ENCODE measurements around the gene GOLGA7B. TPM values are rescaled to one million over a fixed set of nuclear protein-coding genes. Genes with fewer than 3 reads are reported as not detected.
A peak's percentile ranks its signal among the peaks of the same experiment; 100 is the strongest.

GOLGA7B gene
- total and polyA plus RNA-seq, 2 of the 4 experiments (the other 2 are of a cell fraction), result not detected

GRCh38 chr10:97849103-97849686 lies 448 bp upstream of the GOLGA7B start:
- Histone ChIP-seq H3K18ac (ENCODE audit: low read depth, low read length) (no peak overlapping the region), H3K36me3 (ENCODE audit: control insufficient read depth, insufficient read depth, low read length) (no peaks in the 10 kb centered on the region), H4K91ac (ENCODE audit: insufficient read depth, low read depth, low read length) (no peak overlapping the region), H3K9ac (ENCODE audit: low read depth, low read length) (no peak overlapping the region), H2BK120ac (ENCODE audit: low read depth, low read length) (no peak overlapping the region), H3K79me1 (ENCODE audit: low read depth in 1 of 2, low read length in 2 of 2) (no peaks in the 10 kb centered on the region), H3K9me1 (ENCODE audit: insufficient read depth, low read length) (no peaks in the 10 kb centered on the region), H3K56ac (ENCODE audit: extremely low read depth, insufficient read depth, low read length) (no peak overlapping the region), H4K20me1 (ENCODE audit: insufficient read depth, low read length) (no peaks in the 10 kb centered on the region; the same call in 1 of the 2 replicates), H2AK9ac (replicated peaks; ENCODE audit: low read depth, low read length, poor library complexity) (no peak overlapping the region), H3K23ac (ENCODE audit: low read depth, low read length) (no peak overlapping the region), H4K8ac (ENCODE audit: low read depth in 2 of 2, low read length in 2 of 2) (no peak overlapping the region), H2BK15ac (ENCODE audit: low read depth, low read length) (no peak overlapping the region), H3K4me2 (ENCODE audit: low read depth, low read length) (peak overlapping the region; percentile 78), H3K4ac (ENCODE audit: low read depth, low read length) (no peak overlapping the region), H3K4me1 (ENCODE audit: control insufficient read depth, insufficient read depth, low read length) (no peaks in the 10 kb centered on the region), H2AK5ac (ENCODE audit: low read depth, low read length) (no peak overlapping the region), H4K5ac (ENCODE audit: low read depth, low read length) (no peak overlapping the region), H2BK5ac (ENCODE audit: low read depth, low read length, poor library complexity, severe bottlenecking) (no peak overlapping the region), H2BK20ac (ENCODE audit: low read depth, low read length) (no peak overlapping the region), H3K14ac (replicated peaks; ENCODE audit: low read depth, low read length) (no peak overlapping the region), H3K27me3 (ENCODE audit: control insufficient read depth, insufficient read depth, low read length) (peaks cover 35% of the 10 kb centered on the region), H3K27ac (ENCODE audit: insufficient read depth, low read length) (no peak overlapping the region), H3K4me3 (ENCODE audit: insufficient read depth, low read depth, low read length) (no peak overlapping the region), H3K9me3 (ENCODE audit: control insufficient read depth, insufficient read depth, low read length) (no peaks in the 10 kb centered on the region), H2AFZ (replicated peaks; ENCODE audit: low read length, poor library complexity) (peak overlapping the region; percentile 66)
- dilution Hi-C loops (cut with HindIII; ENCODE audit: low sequenced_read_pairs, unreplicated experiment) (no loop called here), intact Hi-C loops (cut with micrococcal nuclease) (no loop called here), in situ Hi-C loops (cut with MboI; ENCODE audit: low sequenced_read_pairs) (no loop called here)
- ChIA-PET POLR2A (ENCODE audit: unreplicated experiment) (interaction anchor here (0.6 kb wide), 1 partner anchor 136 kb away, joined by 4 read pairs; no protein-coding TSS in a partner anchor), CTCF (no interaction called here)
- WGBS, 2 experiments (ENCODE audit: extremely low coverage in 2 of 2, insufficient read length in 1 of 2), result 8% methylated on average over 8 of the region's 16 CpGs; no CpG with 5 or more reads in 1 of the 2 experiments
- no TSS peak for BruUV-seq (replicated peaks)
- TF ChIP-seq RFX5 (IDR thresholded peaks at IDR 0.05; ENCODE audit: low read depth, low read length), result no peak
- TF ChIP-seq NFE2L2 (IDR thresholded peaks at IDR 0.05; ENCODE audit: low read depth, low read length), result no peak
- no peak for TF ChIP-seq MXI1 (IDR thresholded peaks at IDR 0.05; ENCODE audit: borderline replicate concordance, low read depth, low read length)
- TF ChIP-seq CTCF (conservative IDR thresholded peaks at IDR 0.05; ENCODE audit: low read depth, low read length), result no peak
- no peak for TF ChIP-seq MAZ (IDR thresholded peaks at IDR 0.05; ENCODE audit: borderline replicate concordance, low read depth, low read length)
- TF ChIP-seq, protein P1, sequence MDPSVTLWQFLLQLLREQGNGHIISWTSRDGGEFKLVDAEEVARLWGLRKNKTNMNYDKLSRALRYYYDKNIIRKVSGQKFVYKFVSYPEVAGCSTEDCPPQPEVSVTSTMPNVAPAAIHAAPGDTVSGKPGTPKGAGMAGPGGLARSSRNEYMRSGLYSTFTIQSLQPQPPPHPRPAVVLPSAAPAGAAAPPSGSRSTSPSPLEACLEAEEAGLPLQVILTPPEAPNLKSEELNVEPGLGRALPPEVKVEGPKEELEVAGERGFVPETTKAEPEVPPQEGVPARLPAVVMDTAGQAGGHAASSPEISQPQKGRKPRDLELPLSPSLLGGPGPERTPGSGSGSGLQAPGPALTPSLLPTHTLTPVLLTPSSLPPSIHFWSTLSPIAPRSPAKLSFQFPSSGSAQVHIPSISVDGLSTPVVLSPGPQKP (IDR thresholded peaks at IDR 0.05; ENCODE audit: borderline replicate concordance, low read depth, low read length), result no peak
- no peak for TF ChIP-seq CEBPB (IDR thresholded peaks at IDR 0.05; ENCODE audit: low read depth, low read length)
- no peak for TF ChIP-seq CHD1 (IDR thresholded peaks at IDR 0.05; ENCODE audit: low read depth, low read length)
- no peak for TF ChIP-seq FOS (IDR thresholded peaks at IDR 0.05; ENCODE audit: low read depth, low read length)
- TF ChIP-seq POLR2A (IDR thresholded peaks at IDR 0.05; ENCODE audit: low read depth, low read length), result no peak
- TF ChIP-seq USF2 (IDR thresholded peaks at IDR 0.05; ENCODE audit: low read depth, low read length), result no peak
- TF ChIP-seq BHLHE40 (IDR thresholded peaks at IDR 0.05; ENCODE audit: low read depth, low read length), result no peak
- TF ChIP-seq RAD21 (IDR thresholded peaks at IDR 0.05; ENCODE audit: low read length), result no peak
- no peak for TF ChIP-seq MAFK (IDR thresholded peaks at IDR 0.05; ENCODE audit: low read depth, low read length)
- no peak for TF ChIP-seq RCOR1 (IDR thresholded peaks at IDR 0.05; ENCODE audit: insufficient replicate concordance, low read length)
- TF ChIP-seq SMC3 (IDR thresholded peaks at IDR 0.05; ENCODE audit: low read depth, low read length), result no peak
- DNase-seq (no peak), ATAC-seq (ENCODE audit: low read depth) (no peak)
